ENCODE measurements around the gene ZFP62.
A peak's percentile ranks its signal among the peaks of the same experiment; 100 is the strongest.

The ZFP62 gene

DNA sequence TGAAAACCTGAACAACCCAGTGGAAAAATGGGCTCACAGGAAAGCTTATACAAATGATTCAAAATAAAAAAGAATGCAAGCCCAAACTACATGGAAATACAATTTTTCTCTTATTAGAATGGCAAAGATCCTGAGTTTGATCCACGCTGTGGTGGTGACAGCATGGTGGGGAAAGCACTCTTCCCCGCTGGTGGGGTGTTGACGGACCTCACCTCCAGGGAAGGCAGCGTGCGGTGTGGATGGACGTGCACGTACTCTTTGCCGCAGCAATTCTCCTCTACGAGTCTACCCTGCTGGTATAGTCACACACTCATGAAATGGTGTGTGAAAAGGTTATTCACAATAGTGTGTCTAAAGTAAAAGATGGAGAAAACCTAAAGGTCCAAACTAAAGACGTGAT, 5.9 kb upstream of the ZFP62 start:
- DNase-seq = no peak

DNA sequence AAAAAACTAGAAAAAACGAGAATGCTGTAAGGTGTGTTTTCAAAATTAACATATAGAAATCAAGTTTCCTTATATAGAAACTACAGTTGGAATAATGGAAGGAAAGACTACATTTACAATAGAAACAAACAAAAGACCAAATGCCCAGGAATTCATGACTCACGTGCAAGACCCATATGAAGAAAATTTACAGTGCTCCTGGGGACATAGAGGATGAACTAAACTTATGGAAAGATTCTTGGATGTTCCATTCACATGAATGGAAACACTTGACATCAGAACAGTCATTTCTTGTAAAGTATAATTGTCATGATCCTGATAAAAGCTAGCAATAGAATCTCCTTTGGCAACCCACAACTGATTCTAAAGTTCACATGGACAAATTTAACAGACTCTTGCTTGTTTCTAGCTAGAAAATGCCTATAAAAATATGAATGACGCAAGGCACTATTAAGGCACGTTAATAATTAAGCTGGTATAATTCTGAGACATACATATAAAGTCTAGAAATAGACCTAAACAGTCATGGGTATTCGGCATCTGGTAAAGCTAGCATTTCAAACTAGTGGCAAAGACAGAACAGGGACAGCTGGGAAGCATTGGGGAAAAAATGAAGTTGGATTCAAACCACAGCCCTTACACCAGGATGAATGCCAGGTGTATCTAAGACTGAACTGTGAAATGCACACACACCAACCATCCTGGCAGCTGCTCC, 5.1 kb upstream of the ZFP62 start:
- DNase-seq = no peak

DNA sequence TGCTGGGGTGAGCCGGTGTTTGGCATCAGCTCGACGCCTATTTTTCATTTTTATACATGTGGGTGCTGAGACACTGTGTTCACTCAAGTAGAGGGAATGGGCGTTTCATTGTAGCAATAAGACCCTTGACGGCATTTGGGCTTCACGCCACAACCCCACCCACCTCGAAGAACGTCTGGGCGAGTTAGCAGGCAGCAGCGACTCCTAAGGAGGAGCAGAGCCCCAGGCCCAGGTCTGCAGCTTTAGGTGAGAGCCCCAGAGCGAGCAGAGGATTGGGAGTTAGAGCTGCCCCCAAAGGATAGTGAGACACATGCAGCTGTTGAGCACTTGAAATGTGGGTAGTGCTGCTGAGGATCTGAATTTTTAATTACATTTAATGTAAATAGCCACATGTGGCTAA, 1.6 kb upstream of the ZFP62 start:
- DNase-seq = no peak

GRCh38 chr5:180860273-180860886, 696 bp downstream of the ZFP62 start:
- DNase-seq = no peak

DNA sequence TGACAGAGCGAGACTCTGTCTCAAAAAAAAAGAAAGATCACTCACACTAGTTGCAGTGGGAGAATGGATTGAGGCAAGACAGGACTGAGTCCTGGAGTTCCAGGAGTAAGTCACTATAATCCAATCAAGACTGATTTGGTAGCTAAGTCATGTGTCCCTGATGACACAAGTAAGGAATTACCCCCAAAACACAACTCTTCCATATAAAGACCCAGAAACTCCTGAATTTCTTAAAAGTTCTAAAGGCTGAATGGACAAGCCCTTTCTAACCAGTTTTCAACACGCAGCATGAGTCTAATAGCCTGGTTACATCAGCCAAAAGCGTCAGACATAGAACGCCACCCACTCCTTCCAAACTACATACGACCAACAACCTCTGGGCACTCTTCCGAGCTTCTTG, 2.5 kb downstream of the ZFP62 start:
- no peak for DNase-seq

GRCh38 chr5:180853848-180854176, 7.3 kb downstream of the ZFP62 start:
- DNase-seq = no peak

DNA sequence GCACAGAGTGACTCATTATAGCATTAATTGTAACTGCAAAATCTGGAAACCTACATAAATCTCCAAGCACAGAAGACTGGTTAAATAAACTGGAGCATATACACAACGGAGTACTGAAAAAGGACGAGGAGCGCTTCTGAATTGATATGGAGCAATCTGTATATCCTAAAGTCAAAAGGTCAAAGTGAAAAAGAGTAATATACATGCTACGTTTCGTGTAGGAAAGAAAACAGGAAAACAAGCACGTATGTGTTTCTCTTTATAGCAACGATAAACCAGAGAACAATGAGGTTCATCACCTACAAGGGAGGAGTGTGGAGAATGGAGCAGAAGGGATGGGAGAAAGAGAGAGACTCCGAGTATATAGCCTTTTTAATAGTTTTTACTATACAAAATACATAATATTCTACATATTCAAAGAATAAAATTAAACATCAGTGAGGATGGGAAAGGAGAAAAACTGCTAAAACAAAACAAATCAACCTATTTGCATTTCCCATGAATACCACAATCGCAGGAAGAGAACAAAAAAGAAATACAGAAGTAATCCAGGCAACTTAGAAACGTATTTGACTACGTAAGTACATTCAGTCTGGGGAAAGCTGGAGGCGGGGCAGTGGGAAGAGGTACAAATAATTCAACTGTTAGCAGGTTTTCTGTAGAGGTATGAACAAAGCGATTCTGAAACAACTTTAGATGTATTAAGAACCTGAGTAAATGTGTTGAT, 7.8 kb downstream of the ZFP62 start:
- no peak for DNase-seq

- DNase-seq = no peak
Observed at GRCh38 chr5:180852495-180852894, 8.6 kb downstream of the ZFP62 start.

GRCh38 chr5:180850434-180851078, 10.5 kb downstream of the ZFP62 start:
- no peak for DNase-seq

DNA sequence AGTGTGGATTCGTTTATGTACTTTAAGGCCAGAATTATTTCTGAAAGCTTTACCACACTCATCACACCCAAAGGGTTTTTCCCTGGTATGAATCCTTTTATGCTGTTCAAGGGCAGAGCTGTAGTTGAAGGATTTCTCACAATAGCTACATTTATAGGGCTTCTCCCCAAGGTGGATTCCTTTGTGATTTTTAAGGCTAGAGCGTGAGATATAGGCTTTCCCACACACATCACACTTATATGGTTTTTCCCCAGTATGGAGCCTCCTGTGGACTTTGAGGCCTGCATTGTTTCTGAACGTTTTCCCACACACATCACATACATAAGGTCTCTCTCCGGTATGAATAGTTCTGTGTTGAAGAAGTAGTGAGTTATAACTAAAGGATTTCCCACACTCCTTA, 11.2 kb downstream of the ZFP62 start:
- no peak for DNase-seq

DNA sequence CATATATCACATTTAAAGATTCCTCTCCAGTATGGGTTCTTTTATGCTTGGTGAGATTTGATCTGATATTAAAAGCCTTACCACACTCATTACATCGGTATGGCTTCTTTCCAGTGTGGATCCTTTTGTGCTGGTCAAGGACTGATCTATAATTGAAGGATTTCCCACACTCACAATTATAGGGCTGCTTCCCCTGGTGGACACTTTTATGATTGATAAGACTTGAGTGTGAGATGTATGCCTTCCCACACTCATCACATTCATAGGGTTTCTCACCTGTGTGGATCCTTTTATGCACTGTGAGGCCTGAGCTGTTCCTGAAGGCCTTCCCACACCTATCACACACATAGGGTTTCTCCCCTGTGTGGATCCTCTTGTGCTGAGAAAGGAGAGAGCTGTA, 12.2 kb downstream of the ZFP62 start:
- no peak for DNase-seq

- no peak for DNase-seq
Observed at GRCh38 chr5:180848265-180848664, 12.8 kb downstream of the ZFP62 start.

GRCh38 chr5:180847026-180847425, 14.1 kb downstream of the ZFP62 start:
- DNase-seq = no peak

DNA sequence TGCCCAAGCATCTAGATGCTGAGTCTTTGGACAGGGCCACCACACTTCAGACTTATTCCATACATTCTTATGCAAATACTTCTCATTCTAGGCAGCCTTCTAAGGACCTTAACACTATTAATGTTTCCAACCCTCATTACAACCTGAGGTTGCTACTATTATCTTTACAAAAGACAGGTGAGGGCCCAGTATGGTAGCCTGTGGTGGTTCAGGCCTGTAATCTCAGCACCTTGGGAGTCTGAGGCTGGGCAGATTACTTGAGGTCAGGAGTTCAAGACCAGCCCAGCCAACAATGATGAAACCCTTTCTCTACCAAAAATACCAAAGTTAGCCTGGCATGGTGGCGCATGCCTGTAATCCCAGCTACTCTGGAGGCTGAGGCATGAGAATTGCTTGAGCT, 16.2 kb downstream of the ZFP62 start:
- DNase-seq = no peak

DNA sequence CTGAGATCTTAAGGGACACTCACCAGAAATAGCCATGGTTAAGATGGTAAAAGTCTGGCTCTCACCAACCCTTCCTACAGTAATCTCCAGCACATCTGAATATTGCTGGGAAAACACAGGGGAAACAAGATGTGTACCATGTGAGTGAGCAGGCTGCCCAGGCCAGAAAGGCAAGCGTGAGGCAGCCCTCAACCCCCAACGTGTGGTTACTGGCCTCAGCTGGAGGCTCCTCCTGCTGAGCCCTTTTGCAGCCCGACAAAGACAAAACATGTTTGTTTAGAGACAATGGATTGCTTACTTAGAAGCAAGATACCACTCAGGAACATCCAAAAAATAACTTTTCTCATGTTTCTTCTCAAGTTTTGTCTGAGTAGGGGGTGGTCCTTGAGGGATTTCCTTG, 16.6 kb downstream of the ZFP62 start:
- no peak for DNase-seq

GRCh38 chr5:180839935-180840334, 21.1 kb downstream of the ZFP62 start:
- DNase-seq = no peak

- DNase-seq = no peak
Observed at GRCh38 chr5:180839227-180839626, 21.8 kb downstream of the ZFP62 start.

- DNase-seq = no peak
Observed at GRCh38 chr5:180837478-180837877, 23.6 kb downstream of the ZFP62 start.

DNA sequence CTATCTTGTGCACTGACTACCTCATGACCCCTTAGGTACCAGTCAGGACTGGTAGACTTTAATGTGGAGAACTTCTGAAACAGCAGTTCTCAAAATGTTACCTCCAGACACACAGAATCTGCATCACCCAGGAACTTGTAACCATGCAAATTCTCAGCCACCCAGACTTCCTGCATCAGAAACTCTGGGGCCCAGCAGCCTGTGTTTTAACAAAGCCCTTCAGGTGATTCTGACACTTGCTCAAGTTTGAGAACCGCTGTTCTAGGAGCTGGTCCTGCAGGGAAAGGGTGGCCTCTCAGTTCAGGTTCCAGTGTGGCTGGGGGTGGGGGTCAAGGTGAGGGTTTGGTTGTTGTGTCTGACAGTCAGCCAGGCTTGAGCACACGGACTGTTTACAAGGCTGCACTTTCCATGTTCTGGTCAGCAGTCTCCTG, 28.4 kb downstream of the ZFP62 start:
- DNase-seq = no peak

DNA sequence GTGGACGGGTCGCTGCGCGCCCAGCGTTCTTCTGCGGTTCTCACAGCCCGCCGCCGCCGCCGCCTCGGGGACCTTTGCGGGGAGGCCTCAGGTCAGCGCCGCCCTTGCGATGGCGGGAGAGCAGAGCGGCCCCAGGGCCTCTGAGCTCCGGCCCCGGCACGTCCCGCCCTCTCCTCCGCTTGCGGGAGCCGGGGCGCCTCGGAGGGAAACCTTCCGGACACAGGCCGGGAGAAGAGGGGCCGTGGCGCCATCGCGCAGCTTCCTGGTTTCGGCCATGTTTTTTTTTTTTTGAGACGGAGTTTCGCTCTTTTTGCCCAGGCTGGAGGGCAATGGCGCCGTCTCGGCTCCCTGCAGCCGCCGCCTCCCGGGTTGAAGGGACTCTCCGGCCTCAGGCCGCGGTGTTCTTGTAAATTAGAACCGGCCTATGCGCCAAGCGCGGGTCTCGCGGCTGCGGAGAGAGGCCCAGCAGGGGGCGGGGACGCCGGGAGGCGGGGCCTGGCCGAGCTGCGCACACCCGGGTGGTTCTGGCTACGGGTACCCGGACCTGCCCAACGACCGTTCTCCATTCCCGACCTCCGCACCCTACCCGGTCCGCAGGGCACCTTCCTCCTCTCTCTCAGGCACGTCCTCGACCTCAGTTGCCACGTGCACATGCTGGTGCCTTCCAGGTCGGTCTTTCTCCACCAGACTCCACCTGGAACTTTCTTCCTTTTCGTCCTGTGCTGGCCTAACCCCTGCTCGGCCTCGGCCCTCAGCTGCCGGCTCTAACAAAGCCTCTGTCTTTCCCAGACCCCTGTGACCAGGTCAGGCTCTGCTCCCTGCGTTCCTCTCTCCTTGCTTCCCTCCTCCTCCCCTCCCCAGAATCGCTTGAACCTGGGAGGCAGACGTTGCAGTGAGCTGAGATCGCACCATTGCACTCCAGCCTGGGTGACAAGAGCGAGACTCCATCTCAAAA, 29.7 kb downstream of the ZFP62 start:
- peak; percentile 81 for DNase-seq

DNA sequence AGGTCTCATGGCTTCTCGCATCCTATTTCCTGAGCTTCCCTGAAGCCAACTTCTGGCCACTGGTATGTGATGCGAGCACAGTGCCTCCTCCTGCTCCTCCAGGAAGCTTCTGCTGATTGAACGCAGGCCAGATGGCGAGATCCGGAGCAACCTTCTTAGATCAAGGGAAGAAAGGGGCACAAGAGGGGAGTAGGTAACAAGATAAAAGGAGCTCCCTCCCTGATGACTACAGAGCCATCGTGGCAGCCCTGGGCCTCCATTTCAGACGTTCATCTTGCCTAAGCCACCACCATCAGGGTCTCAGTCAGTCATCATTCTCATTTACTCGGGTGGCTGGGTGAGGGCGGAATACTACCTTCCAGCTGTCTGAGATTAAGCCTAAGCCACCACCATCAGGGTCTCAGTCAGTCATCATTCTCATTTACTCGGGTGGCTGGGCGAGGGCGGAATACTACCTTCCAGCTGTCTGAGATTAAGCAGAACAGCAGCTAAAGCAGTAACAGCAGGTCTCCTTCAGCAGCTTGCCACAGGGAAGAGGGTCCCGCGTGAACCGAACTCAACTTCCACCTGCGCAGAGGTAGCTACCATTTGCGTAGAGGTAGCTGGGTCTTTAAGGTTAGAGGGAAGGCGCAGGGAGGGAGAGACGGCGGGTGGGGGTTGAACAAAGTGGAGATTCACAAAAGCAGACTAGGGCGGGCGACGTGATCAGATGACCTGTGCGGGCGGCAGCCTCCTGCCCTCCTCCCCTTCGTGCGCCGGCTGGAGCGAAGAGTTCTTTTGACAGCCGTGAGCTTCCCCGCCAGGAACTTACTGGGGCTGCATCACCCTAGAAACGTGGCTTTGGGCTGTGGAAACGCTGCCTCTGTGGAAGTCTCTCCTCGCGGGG, 30.6 kb downstream of the ZFP62 start:
- no peak for DNase-seq

- DNase-seq = no peak
Observed at GRCh38 chr5:180829726-180830125, 31.4 kb downstream of the ZFP62 start.
